Adrenal gland (tissue), 5 donors: ENCODE measurements around the gene SANBR.

Experiments
- CTCF ChIP-seq, 6 experiments: fragments of 450-650 bp in 4 of 6; fragments of 200-600 bp in 2 of 6; sonication (generic) in 1 of 6; IDR thresholded peaks; 1 replicate in 5 of 6; 2 replicates in 1 of 6; pipeline versions ENCODE4 v1.5.1 to v1.8.0; 2016 to 2021; ENCODE audit warnings: antibody characterized with exemption in 6 of 6, mild to moderate bottlenecking in 2 of 6, moderate library complexity in 1 of 6
- POLR2A ChIP-seq, 2 donors: fragments of 450-650 bp; IDR thresholded peaks; one replicate each; pipeline ENCODE4 v1.6.1; 2017; ENCODE audit warnings: antibody characterized with exemption in 2 of 2, mild to moderate bottlenecking in 2 of 2, moderate library complexity in 1 of 2
- donor health status: DM: no; HTN: no; CAD: no.

DNA sequence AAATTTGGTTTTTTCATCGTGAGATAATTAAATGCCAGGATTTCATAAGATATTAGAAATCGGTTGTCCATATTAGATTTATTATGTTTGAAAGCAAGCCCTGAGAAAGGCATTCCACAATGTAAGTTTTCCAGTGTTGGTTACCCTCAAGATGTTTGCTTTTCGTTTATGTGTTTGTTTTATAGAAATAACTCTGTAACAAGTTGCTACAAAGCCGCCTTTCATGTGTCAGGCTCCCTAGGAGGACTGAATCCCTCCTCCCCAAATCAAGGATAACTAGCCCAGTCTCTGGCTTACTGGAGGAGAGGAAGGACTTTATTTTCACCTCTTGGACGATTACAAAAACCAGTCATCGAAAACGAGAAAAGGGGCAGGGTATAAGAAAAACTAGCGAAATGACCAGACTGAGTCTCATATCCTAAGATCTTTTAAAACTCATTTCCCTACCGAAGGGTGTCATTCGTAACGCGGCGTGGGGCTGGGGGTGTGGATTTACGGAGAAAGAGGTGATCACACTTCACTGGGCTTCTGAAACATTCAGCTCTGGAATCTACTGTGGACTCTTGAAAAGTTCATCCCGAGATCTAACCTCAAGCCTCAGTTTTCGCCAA, 49.2 kb upstream of the SANBR start:
- no peak for TF ChIP-seq CTCF (IDR thresholded peaks at IDR 0.05)
- no peak for TF ChIP-seq POLR2A (IDR thresholded peaks at IDR 0.05)
